Spinal cord (tissue), 10 donors: ENCODE measurements around the gene CCDC102B. TPM values are rescaled to one million over a fixed set of nuclear protein-coding genes. Genes with fewer than 3 reads are reported as not detected.
A peak's percentile ranks its signal among the peaks of the same experiment; 100 is the strongest.

Experiments
- DNase-seq, 6 donors: peaks; one replicate each; pipeline versions ENCODE4 v3.0.0 to v3.0.0-alpha.2; 2013 to 2015; ENCODE audit warnings: low spot score in 6 of 6, low read depth in 4 of 6
- H3K27ac ChIP-seq: one replicate; pipeline ENCODE4 v1.5.1; 2013; ENCODE audit warnings: low read depth, low read length, control low read depth
- H3K27me3 ChIP-seq: one replicate; pipeline ENCODE4 v1.6.1; 2013; ENCODE audit warnings: low read length; ENCODE audit not compliant: control insufficient read depth, insufficient read depth
- H3K36me3 ChIP-seq: one replicate; pipeline ENCODE4 v1.6.1; 2013; ENCODE audit warnings: low read length; ENCODE audit not compliant: control insufficient read depth, insufficient read depth
- H3K4me1 ChIP-seq: one replicate; pipeline ENCODE4 v1.6.1; 2013; ENCODE audit warnings: low read length; ENCODE audit not compliant: control insufficient read depth, insufficient read depth
- H3K4me3 ChIP-seq: one replicate; pipeline ENCODE4 v1.5.1; 2013; ENCODE audit warnings: low read depth, low read length, control low read depth
- H3K9me3 ChIP-seq: one replicate; pipeline ENCODE4 v1.6.1; 2013; ENCODE audit warnings: low read length; ENCODE audit not compliant: control insufficient read depth, insufficient read depth
- WGBS: methylation state at CpG from one replicate; pipeline ENCODE4 v1.1.5; 2013; ENCODE audit warnings: missing lambda C conversion rate; ENCODE audit not compliant: insufficient coverage; 5-methylcytosine and 5-hydroxymethylcytosine counted together
- polyA plus RNA-seq, 2 donors: library from polyadenylated mRNA; unstranded; fragments of 120-200 nt; gene quantifications; one replicate each; pipeline ENCODE4 v1.2.1, GENCODE V29; 2013; ENCODE audit not compliant: insufficient read length in 2 of 2
- total RNA-seq, 2 donors: library from RNA; depleted of rRNA in 1 of 2; stranded (reverse); fragments of 120-200 nt in 1 of 2; fragments of >200 nt in 1 of 2; gene quantifications; one replicate each; pipeline versions ENCODE4 v1.2.3 to v1.2.4, GENCODE V29; 2013 to 2014
- donor health status: healthy.

The CCDC102B gene
- total and polyA plus RNA-seq, 4 donors: 6.2 to 21.2 (median 15.3) TPM

- DNase-seq: no peak
- no CpG with 5 or more reads among the region's 2 CpGs for WGBS
- H3K36me3 ChIP-seq: no peaks in the 10 kb centered on the region
- no peaks in the 10 kb centered on the region for H3K9me3 ChIP-seq
- H3K4me3 ChIP-seq: no peak overlapping the region
- no peak overlapping the region for H3K27ac ChIP-seq
- H3K4me1 ChIP-seq: no peaks in the 10 kb centered on the region
- no peaks in the 10 kb centered on the region for H3K27me3 ChIP-seq
Observed at GRCh38 chr18:68842951-68843350, 45.1 kb downstream of the CCDC102B start.

- Histone ChIP-seq H3K9me3 (no peaks in the 10 kb centered on the region), H3K36me3 (no peaks in the 10 kb centered on the region), H3K27ac (no peak overlapping the region), H3K4me3 (no peak overlapping the region), H3K27me3 (no peaks in the 10 kb centered on the region), H3K4me1 (no peaks in the 10 kb centered on the region)
- DNase-seq: no peak
- no CpG with 5 or more reads among the region's 2 CpGs for WGBS
Observed at GRCh38 chr18:68843473-68844089, 45.7 kb downstream of the CCDC102B start.

GRCh38 chr18:68847219-68847837, 49.4 kb downstream of the CCDC102B start:
- H3K9me3 ChIP-seq: no peaks in the 10 kb centered on the region
- no peak overlapping the region for H3K27ac ChIP-seq
- no peaks in the 10 kb centered on the region for H3K27me3 ChIP-seq
- H3K4me3 ChIP-seq: no peak overlapping the region
- no peaks in the 10 kb centered on the region for H3K36me3 ChIP-seq
- peak in 4 of 6 donors; percentile 21 to 86 (median 46) for DNase-seq
- no peaks in the 10 kb centered on the region for H3K4me1 ChIP-seq
- 80% methylated on average over 1 of the region's 3 CpGs for WGBS

- WGBS: no CpG with 5 or more reads among the region's 1 CpG
- Histone ChIP-seq H3K27me3 (no peaks in the 10 kb centered on the region), H3K4me3 (no peak overlapping the region), H3K36me3 (no peaks in the 10 kb centered on the region), H3K27ac (no peak overlapping the region), H3K9me3 (no peaks in the 10 kb centered on the region), H3K4me1 (no peaks in the 10 kb centered on the region)
- DNase-seq: peak in 1 of 6 donors; percentile 20
Observed at GRCh38 chr18:68848242-68848641, 50.4 kb downstream of the CCDC102B start.

- Histone ChIP-seq H3K27me3 (no peaks in the 10 kb centered on the region), H3K27ac (no peak overlapping the region), H3K4me3 (no peak overlapping the region), H3K4me1 (no peaks in the 10 kb centered on the region), H3K9me3 (no peaks in the 10 kb centered on the region), H3K36me3 (no peaks in the 10 kb centered on the region)
- WGBS: no CpG with 5 or more reads among the region's 4 CpGs
- no peak for DNase-seq
Observed at GRCh38 chr18:68854786-68855391, 57.0 kb downstream of the CCDC102B start.

- Histone ChIP-seq H3K9me3 (no peaks in the 10 kb centered on the region), H3K4me1 (no peaks in the 10 kb centered on the region), H3K4me3 (no peak overlapping the region), H3K36me3 (no peaks in the 10 kb centered on the region), H3K27ac (no peak overlapping the region), H3K27me3 (no peaks in the 10 kb centered on the region)
- no peak for DNase-seq
Observed at GRCh38 chr18:68855491-68855890, 57.6 kb downstream of the CCDC102B start.

- no CpG with 5 or more reads among the region's 2 CpGs for WGBS
- Histone ChIP-seq H3K36me3 (no peaks in the 10 kb centered on the region), H3K27ac (no peak overlapping the region), H3K9me3 (no peaks in the 10 kb centered on the region), H3K27me3 (no peaks in the 10 kb centered on the region), H3K4me3 (no peak overlapping the region), H3K4me1 (no peaks in the 10 kb centered on the region)
- DNase-seq: no peak
Observed at GRCh38 chr18:68861365-68861764, 63.5 kb downstream of the CCDC102B start.

- no peaks in the 10 kb centered on the region for H3K27me3 ChIP-seq
- no peaks in the 10 kb centered on the region for H3K9me3 ChIP-seq
- WGBS: no CpG with 5 or more reads among the region's 2 CpGs
- H3K4me3 ChIP-seq: no peak overlapping the region
- DNase-seq: no peak
- no peaks in the 10 kb centered on the region for H3K36me3 ChIP-seq
- no peak overlapping the region for H3K27ac ChIP-seq
- H3K4me1 ChIP-seq: no peaks in the 10 kb centered on the region
Observed at GRCh38 chr18:68865021-68865420, 67.1 kb downstream of the CCDC102B start.

- no peak overlapping the region for H3K27ac ChIP-seq
- no CpG with 5 or more reads among the region's 3 CpGs for WGBS
Observed at GRCh38 chr18:68865503-68865902, 67.6 kb downstream of the CCDC102B start.

GRCh38 chr18:68873003-68873402, 75.1 kb downstream of the CCDC102B start:
- Histone ChIP-seq H3K27ac (no peak overlapping the region), H3K9me3 (no peaks in the 10 kb centered on the region), H3K4me3 (no peak overlapping the region), H3K27me3 (no peaks in the 10 kb centered on the region), H3K4me1 (no peaks in the 10 kb centered on the region), H3K36me3 (no peaks in the 10 kb centered on the region)
- 100% methylated on average over 3 of the region's 4 CpGs for WGBS
- no peak for DNase-seq

More at GRCh38 chr18:68865503-68865902, 67.6 kb downstream of the CCDC102B start:
- no peaks in the 10 kb centered on the region for H3K36me3 ChIP-seq
- H3K9me3 ChIP-seq: no peaks in the 10 kb centered on the region
- no peak for DNase-seq
- no peak overlapping the region for H3K4me3 ChIP-seq
- no peaks in the 10 kb centered on the region for H3K4me1 ChIP-seq
- H3K27me3 ChIP-seq: no peaks in the 10 kb centered on the region
